Fibroblast of skin of right biceps (primary cell): Measurements from ENCODE around the gene FLNB.

ENCODE experiments used
- DNase-seq: peaks from one replicate; pipeline ENCODE4 v3.0.0-alpha.2; 2013

The FLNB gene

DNA sequence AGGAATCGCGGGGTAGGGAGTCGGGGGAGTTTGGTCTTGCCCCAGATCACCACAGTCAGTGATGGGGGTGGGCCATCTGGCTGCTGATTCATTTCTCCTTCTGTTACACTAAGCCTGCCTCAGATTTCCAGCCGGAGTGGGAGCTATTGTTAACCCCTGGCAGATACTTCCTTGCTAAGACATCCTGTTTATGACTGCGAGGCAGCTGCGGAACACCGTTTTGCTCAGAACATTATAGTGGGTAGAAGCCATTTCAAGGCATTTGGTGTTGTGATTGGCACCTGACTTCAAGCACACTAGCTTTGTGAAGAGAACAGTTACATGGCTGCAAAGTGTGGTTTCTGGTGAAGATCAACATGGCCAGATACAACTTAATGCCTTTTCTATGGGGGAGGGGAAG lies 73.8 kb downstream of the FLNB start:
- peak; percentile 83 for DNase-seq

DNA sequence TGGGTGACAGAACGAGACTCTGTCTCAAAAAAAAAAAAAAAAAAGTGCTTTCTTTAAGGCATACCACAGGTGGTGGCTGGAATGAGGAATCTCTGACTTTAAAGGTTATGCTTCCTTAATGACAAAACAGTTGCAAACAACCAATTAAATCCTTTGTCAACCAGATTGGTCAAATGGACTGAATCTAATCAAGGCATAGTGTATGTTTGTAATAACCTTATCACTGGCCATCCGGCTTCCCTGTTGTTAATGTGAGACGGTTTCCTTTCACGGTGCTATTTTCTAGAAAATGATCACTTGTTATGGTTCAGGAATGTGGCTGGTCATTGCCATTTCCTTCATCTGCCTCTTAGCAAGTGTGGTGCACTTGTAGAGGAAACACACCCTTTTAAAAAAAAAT lies 75.9 kb downstream of the FLNB start:
- DNase-seq: no peak

DNA sequence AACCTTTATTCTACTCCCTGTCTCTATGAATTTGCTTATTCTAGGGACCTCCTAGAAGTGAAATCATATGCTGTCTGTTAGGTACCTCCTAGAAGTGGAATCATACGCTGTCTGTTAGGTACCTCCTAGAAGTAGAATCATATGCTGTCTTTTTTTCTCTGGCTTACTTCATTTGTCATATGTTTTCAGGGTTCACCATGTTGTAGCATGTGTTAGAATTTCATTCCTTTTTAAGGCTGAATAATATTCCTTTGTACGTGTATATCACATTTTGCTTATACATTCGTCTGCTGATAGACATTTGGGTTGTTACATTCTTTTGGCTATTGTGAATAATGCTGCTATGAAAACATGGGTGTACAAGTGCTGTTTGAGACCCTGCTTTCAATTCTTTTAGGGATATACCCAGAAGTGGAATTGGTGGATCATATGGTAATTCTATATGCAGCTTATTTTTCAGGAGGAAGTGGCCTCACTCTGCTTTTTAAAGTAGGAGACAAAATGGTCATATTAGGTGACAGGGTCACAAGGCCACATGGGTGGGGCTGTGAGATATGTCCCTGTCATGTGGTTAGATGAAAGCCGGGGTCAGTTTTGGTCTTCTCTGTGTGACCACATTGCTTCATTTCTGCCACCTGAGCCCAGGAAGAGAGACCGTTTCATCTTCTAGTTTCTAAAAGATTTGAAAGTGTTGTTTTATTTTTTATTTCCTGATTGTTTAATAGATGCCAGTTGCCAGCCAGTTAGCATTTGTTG lies 76.7 kb downstream of the FLNB start:
- DNase-seq: no peak

DNA sequence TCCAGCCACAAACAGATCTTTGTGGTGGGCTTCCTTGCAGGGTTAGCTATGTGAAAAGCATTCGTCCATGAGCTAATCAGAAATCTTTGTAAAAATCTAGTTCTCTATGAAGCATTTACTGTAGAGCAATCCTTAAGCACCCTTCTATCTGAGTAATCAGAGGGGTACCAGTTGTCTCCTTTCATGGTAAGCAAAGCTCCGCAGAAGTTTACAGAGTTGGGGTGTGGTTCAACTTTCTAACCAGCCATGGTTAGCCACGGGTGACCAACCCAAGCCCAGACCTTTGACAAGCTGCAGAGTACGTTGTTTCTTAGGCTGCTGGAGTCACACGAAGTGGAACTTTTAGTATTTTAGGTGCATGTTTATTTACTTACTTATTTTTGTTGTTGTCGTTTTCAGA lies 77.4 kb downstream of the FLNB start:
- DNase-seq: no peak

DNA sequence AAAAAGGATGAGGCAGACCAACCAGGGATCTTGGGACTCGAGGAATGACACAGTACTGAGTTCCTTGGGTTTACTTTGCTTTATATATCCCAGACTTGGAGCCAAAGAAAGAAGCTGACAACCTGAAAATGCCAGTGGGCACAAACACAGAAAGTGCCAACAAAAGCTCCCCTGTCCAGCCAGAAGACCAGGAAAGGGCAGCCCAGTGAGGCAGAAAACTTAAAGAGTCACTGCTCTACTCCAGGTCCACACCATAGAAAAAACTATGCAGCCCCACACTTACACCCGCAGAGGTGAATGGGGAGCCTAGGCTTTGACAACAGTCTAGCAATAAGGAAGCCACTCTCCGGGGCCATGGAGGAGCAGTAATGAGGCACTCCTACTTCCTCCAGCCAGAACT lies 80.3 kb downstream of the FLNB start:
- no peak for DNase-seq

DNA sequence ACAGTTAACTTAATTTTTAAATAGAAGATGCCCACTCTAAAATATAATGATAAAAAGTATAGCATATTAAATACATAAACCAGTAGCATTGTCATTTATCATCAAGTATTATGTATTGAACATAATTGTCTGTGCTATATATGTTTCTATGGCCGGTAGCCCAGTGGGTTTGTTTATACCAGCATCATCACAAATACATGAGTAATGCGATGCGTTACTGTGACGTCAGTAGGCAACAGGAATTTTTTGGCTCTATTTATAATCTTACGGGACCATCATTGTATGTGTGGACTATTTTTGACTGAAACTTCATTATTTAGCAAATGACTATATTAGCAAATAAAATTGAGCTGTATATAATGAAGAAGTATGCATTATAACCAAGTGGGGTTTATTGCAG lies 82.1 kb downstream of the FLNB start:
- no peak for DNase-seq

DNA sequence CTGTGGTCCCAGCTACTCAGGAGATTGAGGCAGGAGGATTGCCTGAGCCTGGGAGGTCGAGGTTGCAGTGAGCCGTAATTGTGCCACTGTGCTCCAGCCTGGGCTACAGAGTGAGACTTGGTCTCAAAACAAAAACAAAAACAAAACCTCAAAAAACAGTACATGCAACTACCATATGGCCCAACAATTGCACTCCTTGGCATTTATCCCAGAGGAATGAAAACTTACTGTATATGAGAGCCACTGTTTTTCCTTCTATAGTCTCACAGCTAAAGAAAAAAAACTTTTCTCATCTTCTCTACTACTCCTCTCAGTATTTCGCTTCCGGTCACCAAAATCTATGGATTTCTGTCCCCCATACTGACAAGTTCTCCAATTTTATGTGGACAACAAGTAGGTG lies 84.3 kb downstream of the FLNB start:
- no peak for DNase-seq

DNA sequence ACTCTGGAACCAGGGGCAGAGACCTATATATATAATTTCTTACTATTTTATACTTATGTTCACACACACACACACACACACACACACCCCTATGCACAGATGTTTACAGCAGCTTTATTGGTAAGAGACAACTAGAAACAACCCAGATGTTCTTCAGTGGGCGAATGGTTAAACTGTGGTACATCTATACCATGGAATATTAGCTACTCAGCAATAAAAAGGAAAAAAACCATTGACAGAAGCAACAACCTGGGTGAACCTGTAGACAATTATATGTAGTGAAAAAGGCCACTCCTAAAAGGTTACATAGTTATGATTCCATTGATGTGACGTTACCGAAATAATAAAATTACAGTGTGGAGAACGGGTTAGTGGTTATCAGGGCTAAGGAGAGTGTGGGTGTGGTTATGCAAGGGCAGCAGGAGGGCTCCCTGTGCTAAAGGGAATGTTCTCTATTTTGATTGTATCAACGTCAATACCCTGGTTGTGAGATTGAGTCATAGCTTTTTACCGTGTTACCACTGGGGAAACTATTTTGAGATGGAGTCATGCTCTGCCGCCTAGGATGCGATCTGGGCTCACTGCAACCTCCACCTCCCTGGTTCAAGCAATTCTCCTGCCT lies 85.5 kb downstream of the FLNB start:
- peak; percentile 60 for DNase-seq

DNA sequence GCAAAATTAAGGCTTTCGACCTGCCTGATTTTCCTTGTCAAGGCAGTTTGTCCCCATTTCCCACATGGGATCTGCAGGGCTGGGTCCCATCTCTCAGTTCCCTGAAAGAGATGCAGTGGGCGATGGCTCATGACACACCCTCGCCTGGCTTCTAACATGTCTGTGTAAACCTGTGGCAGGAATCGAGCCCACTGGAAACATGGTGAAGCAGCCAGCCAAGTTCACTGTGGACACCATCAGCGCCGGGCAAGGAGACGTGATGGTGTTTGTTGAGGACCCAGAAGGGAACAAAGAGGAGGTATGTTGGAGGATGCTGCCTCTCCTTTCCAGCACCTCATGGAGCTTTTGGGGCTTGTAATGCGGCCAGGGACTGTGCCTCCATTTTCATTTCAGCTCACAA lies 86.4 kb downstream of the FLNB start:
- DNase-seq: no peak

DNA sequence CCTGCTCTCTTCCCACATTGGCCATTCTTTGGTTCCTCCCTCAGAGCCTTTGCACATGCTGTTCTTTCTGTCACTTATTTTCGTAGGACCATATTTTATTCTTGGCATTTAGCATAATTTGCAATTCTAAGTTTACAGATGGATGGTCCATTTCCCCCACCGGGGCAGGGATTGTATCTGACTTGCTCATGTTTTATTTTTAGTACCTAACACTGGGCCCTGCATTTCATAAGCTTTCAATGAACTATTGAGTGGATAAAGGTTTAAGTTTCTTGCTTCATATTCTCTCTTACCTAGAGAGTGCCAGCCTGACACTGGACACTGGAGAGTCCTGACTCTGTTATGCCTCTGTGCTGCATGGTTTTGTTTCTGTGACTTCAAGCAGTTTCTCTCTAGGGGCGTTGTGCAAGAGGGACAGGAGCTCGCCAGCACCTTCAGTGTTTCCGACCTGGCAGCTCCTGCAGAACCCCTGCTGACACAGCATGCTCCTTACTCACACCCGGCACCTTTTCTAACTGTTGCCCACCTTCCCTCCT lies 87.4 kb downstream of the FLNB start:
- no peak for DNase-seq

DNA sequence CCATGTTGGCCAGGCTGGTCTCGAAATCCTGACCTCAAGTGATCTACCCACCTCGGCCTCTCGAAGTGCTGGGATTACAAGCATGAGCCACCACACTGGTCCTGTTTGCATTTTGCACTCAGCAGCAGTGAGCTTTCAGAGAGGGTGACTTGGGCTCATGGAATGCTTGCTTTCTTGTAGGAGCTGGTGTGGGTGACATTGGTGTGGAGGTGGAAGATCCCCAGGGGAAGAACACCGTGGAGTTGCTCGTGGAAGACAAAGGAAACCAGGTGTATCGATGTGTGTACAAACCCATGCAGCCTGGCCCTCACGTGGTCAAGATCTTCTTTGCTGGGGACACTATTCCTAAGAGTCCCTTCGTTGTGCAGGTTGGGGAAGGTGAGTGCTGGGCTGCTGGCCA lies 90.3 kb downstream of the FLNB start:
- DNase-seq: no peak

DNA sequence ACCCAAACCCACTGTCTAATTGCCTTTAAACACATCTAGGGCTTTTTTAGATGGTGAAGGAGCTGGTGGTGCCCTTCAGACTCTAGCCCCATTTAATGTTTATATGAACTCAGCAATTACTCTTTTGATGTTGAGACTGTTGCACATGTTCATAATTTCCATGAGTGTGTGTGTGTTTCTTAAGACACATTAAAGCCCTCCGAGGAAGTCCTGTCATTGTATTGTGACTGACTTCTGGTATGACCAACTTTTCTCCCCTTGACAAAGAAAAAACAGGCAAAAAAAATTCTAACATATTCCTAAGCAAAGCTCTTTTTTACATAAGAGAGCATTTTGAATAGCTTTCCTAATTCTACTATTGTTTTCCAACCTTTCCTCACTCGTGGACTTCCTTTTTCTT lies 91.6 kb downstream of the FLNB start:
- DNase-seq: no peak

DNA sequence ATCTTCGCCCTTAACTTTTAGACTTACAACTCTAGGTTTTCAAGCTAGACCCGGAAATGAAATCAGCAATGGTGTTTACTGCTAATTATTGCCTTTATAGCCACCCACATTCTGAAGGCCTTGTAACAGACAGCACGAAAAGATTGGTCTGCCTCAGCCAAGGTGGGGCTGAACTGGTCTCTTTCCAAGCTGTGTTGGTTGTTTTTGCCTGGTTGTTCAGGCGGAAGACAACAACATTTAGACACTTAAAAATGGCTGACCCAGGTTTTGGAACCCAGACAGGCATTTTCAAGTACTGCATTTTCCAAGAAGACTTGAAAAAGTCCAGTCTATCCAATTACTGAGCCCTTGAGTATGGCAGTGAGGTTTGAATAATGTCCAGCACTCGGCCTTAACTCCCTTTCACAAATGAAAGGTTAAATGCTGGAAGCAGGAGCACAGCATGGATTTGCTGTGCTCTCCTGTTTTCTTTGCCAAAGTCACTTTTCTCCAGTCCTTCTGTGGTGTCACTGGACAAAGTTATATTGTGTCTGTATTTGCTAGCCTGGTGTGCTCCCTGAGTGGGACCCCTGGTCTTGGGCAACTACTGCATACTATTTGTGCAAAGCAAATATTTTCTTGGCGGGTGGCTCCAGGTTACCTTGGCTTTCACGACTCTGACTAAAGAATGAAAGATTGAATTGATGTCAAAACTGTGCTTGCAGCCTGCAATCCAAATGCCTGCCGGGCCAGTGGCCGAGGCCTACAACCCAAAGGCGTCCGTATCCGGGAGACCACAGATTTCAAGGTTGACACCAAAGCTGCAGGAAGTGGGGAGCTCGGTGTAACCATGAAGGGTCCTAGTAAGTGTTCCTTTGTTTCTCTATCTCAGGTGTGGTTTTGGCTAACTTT lies 93.5 kb downstream of the FLNB start:
- no peak for DNase-seq

DNA sequence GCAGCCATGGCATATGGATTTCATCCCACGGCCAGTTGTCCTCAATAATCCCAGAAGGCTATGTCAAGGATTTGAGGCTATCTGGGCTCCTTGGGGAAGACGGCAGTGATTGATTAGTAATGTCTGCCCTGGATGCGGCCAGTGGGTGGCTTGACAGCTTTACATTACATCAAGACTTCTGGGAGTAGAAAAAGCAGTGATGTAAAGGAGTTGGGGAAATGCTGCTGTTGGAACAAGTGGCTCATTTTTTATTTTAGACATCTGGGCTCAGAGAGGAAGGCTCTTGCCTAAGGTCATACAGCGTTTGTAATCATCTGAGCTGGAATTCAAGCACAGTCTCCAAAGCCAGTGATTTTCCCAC lies 94.1 kb downstream of the FLNB start:
- DNase-seq: peak; percentile 17

DNA sequence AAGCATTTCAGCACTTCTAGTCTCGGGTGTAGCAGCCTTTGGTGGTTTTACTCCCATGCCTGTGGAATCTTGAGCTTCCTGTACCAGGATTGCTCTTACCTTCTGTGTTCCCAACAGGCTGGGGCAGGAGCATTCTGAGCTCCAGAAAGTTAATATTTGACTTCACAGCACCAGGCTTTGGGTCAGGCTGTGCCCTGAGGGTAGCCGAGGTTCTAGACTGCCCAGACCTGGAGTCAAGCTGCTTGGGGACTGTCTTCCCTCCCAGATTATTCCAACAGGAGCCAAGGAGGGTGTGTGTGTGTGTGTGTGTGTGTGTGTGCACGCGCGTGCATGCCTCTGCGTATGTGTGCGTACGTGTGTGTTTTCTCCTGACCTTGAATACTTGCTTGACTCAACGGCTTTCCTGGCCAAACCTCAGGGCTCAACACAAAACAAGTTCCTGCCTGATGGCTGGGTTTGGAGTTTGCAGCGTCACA lies 94.8 kb downstream of the FLNB start:
- DNase-seq: peak; percentile 27

DNA sequence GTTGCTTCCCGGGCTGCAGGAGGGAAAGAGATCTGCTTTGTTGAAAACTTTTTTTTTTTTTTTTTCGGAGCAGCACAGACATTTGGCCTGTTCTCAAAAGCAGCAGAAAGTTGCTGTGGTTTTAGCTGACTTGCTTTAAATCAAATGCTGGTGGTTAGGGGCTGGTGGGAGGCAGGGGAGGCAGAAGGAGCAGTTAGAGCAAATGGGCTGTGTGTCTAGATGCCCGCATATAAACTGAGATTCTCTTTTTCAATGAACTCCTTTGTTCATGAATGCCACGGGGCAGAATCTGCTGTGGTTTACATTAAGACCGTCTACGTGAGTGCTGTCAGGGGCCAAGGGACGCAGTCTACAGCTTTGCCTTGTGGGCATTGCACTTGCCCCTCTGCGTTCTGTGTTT lies 95.9 kb downstream of the FLNB start:
- DNase-seq: no peak

DNA sequence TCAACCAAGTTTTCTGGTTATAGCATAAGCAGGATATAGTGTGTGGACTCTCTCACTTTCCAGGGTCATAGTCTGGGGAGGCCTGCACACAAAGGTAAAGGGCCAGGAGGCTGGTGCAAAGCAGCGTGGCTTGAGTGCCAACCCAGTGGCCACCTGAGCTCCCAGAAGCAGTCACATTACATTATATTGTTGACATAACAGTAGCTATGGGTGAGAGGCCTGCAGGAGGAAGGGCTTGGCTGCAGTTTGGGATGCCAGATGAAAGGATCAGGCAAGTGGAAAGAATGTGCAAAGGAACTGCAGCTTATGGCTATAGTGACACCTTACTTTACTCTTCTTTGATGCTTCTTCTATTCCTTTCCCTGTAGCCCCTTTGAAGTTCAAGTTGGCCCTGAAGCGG lies 96.5 kb downstream of the FLNB start:
- no peak for DNase-seq

DNA sequence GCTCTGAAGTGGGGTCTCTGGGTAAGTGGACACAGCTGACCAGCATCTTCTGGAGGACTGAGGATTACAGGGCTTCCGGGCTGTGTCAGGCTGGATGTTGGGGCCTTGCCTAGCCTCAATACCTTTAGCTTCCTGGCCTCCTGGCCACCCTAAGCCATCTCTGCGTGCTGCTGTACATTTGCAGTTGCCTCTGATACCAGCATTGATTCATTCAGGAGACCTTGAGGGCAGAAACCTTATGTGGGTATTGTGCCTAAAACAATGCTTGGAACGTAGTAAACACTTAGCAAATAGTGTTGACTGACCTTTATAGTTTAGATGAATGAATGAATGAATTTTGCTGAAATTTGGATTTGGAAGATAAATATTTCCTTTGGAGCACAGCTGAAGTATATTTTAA lies 97.0 kb downstream of the FLNB start:
- DNase-seq: no peak

DNA sequence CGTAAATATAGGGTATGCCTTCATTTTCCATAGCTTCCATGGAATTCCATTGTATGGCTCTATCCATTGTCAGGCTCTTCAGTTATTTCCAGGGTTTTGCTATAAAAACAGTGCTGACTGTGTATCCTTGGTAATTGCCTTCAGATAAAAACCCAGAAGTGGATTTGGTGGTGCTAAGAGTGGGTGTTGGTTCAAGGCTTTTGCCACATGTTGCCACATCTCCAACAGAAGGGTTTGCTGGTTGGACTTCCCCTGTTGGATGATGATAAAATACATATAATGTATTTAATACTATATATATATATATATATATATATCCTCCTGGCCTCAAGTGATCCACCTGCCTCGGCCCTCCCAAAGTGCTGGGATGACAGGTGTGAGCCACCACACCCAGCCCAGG lies 97.8 kb downstream of the FLNB start:
- DNase-seq: no peak

DNA sequence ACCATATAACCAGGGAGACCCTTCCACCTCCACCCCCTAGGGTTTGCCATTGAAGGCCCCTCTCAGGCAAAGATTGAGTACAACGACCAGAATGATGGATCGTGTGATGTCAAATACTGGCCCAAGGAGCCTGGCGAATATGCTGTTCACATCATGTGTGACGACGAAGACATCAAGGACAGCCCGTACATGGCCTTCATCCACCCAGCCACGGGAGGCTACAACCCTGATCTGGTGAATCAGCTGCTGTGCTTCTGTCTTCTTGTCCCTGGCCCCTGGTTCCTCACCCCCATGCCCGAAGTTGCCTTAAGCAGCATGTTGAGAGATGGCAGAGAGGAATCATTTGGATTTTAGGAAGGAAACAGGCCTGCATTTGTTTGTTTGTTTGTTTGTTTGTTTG lies 98.4 kb downstream of the FLNB start:
- DNase-seq: no peak

DNA sequence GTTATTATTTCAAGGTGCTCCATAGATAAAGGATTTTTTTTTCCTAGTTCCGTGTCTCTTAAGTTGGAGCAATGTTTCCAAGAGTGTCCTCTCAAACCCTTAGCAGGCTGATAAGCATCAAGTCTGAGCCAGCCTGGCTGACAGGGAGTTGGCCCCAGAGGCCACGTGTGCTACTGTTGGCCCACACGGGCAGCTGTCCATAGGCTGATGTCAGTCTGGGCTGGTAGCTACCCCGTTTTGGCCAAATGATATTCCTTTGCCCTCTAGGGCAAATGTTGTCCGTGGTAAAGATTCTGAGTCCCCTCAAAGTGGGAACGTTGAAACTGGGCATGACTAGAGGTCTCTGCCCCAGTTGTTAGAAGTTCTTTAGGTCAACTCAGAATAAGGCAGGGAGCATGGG lies 99.4 kb downstream of the FLNB start:
- DNase-seq: no peak

DNA sequence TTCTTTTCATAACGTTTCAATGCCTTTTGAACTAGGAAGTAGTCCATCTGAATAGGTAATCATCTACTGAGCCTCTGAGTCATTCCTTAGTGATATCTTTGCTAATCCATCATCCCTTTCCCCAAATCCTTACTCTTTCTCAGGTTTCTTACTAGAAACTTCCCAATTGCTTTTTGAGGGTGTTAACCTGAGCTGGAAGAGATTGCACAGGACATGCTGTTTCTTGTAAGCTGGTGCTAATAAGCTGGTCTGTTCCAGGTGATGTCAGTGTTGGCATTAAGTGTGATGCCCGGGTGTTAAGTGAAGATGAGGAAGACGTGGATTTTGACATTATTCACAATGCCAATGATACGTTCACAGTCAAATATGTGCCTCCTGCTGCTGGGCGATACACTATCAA lies 101.5 kb downstream of the FLNB start:
- DNase-seq: no peak

DNA sequence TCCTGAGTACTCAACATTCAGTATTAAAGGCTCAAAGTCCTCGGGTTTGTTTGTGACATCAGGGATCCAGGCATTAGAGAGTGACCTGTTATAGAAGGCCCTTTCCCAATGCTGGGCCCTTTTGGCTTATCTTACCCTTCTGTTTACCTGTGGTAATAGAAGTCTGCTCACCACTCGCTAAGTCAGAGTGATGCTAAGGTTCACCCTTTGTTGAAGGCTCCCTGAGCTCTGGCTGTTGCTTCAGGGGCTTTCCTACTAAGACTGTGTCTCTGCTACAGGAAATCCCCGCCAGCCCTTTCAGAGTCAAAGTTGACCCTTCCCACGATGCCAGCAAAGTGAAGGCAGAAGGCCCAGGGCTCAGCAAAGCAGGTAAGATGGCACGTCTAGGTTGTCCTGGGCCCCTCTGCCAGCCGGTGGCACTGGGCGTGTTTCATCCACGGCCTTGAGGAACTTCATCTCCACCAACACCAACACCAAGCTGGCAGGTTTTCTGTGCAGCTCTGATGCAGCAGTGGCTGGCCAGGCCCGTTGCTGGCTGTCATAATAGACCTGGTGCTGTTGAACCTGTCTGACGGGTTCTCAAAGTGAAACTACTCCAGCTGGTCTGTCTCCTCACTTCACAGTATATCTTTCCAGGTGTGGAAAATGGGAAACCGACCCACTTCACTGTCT lies 103.4 kb downstream of the FLNB start:
- no peak for DNase-seq
